CD4-positive, alpha-beta T cell treated with Interferon alpha-2 for 1 hour (primary cell): Measurements from ENCODE around the gene WDCP.
A peak's percentile ranks its signal among the peaks of the same experiment; 100 is the strongest.
"Not testable (repeated sequence)": the region's sequence is repeated elsewhere in the genome, so short reads cannot be mapped to it uniquely, and the experiment has no call there.

Experiments
- DNase-seq, 2 donors: peaks; one replicate each; pipeline ENCODE4 v3.0.0-alpha.2; 2020 to 2022

WDCP gene

GRCh38 chr2:24058564-24059271, 11.5 kb upstream of the WDCP start:
- no peak for DNase-seq

GRCh38 chr2:24055750-24056149, 8.6 kb upstream of the WDCP start:
- no peak for DNase-seq

GRCh38 chr2:24054366-24055010, 7.3 kb upstream of the WDCP start:
- no peak for DNase-seq

GRCh38 chr2:24052951-24053350, 5.8 kb upstream of the WDCP start:
- DNase-seq, result no peak

GRCh38 chr2:24051833-24052232, 4.6 kb upstream of the WDCP start:
- DNase-seq, result no peak

- DNase-seq, result peak in 1 of 2 donors; percentile 8
Observed at GRCh38 chr2:24050041-24050979, 3.1 kb upstream of the WDCP start.

GRCh38 chr2:24049485-24050021, 2.4 kb upstream of the WDCP start, which contains the start of gene FKBP1B:
FKBP1B (plus strand) TSS chr2:24049741; CDS start chr2:24049850, 109 bp downstream.
- DNase-seq, result peak; percentile 40 to 73

- peak in 1 of 2 donors; percentile 3 for DNase-seq
Observed at GRCh38 chr2:24048769-24049484, 1.7 kb upstream of the WDCP start.

GRCh38 chr2:24047703-24048033, 477 bp upstream of the WDCP start:
- DNase-seq, result no peak

- no peak for DNase-seq
Observed at GRCh38 chr2:24046599-24046929, 627 bp downstream of the WDCP start.

GRCh38 chr2:24045511-24046508, 1.4 kb downstream of the WDCP start:
- no peak for DNase-seq

- DNase-seq, result not testable (repeated sequence)
Observed at GRCh38 chr2:24043133-24043532, 4.1 kb downstream of the WDCP start.

- DNase-seq, result no peak
Observed at GRCh38 chr2:24040511-24040910, 6.7 kb downstream of the WDCP start.

GRCh38 chr2:24038786-24039499, 8.2 kb downstream of the WDCP start:
- DNase-seq, result no peak

GRCh38 chr2:24026233-24026632, 21.0 kb downstream of the WDCP start:
- DNase-seq, result no peak

GRCh38 chr2:24024996-24025663, 22.1 kb downstream of the WDCP start:
- no peak for DNase-seq

GRCh38 chr2:24024018-24024417, 23.2 kb downstream of the WDCP start:
- no peak for DNase-seq

- no peak for DNase-seq
Observed at GRCh38 chr2:24022975-24023575, 24.1 kb downstream of the WDCP start.

- DNase-seq, result no peak
Observed at GRCh38 chr2:24022324-24022974, 24.7 kb downstream of the WDCP start.
